Loucy (cell line): Measurements from ENCODE around the gene TNIP1.

Source experiments
- CTCF ChIP-seq: fragments of 200-600 bp; sonication (generic); conservative IDR thresholded peaks from 2 replicates; pipeline ENCODE4 v1.5.1; 2014; ENCODE audit warnings: mild to moderate bottlenecking, antibody characterized with exemption, low read length
- EZH2phosphoT487 ChIP-seq: fragments of 200-600 bp; IDR thresholded peaks from 2 replicates; pipeline ENCODE4 v1.6.1; 2018; ENCODE audit warnings: antibody characterized with exemption, mild to moderate bottlenecking, moderate library complexity, borderline replicate concordance

GRCh38 chr5:151051066-151051930 is 29.5 kb downstream of the TNIP1 start:
- TF ChIP-seq CTCF (peak; percentile 97), EZH2phosphoT487 (no peak)
